Stomach (tissue), 4 donors: ENCODE measurements around the gene STRN4.

Experiments
- CTCF ChIP-seq, 7 experiments: fragments of 450-650 bp in 4 of 7; fragments of 200-600 bp in 3 of 7; sonication (generic) in 3 of 7; IDR thresholded peaks; one replicate each; pipeline ENCODE4 v1.5.1; 2016 to 2019; ENCODE audit warnings: antibody characterized with exemption in 7 of 7, control low read depth in 2 of 7, mild to moderate bottlenecking in 1 of 7
- POLR2A ChIP-seq, 4 donors: fragments of 450-650 bp; IDR thresholded peaks; one replicate each; pipeline ENCODE4 v1.6.1; 2016; ENCODE audit warnings: antibody characterized with exemption in 4 of 4, control low read depth in 2 of 4, mild to moderate bottlenecking in 1 of 4, moderate library complexity in 1 of 4
- POLR2AphosphoS5 ChIP-seq, 3 donors: sonication (generic); formaldehyde crosslinking; IDR thresholded peaks; one replicate each; pipeline ENCODE4 v1.6.1; 2016; ENCODE audit warnings: antibody characterized with exemption in 3 of 3

GRCh38 chr19:46692918-46693722 lies 53.1 kb downstream of the STRN4 start:
- no peak for TF ChIP-seq POLR2A (IDR thresholded peaks at IDR 0.05)
- TF ChIP-seq CTCF (IDR thresholded peaks at IDR 0.05) = no peak
- TF ChIP-seq POLR2AphosphoS5 (IDR thresholded peaks at IDR 0.05) = no peak
